NOMO-1 treated with dmso at 0.1 percent for 144 hours (cell line): Measurements from ENCODE around the gene YEATS4.

Experiments
- DNase-seq: peaks from one replicate; lab custom pipeline; 2025; ENCODE audit not compliant: unreplicated experiment; lab: John Stamatoyannopoulos, UW

YEATS4 gene

GRCh38 chr12:69341328-69341727 lies 18.2 kb upstream of the YEATS4 start:
- DNase-seq, result peak; percentile 66

GRCh38 chr12:69342421-69342820 lies 17.1 kb upstream of the YEATS4 start:
- no peak for DNase-seq

- DNase-seq, result peak; percentile 39
Observed at GRCh38 chr12:69343357-69343756, 16.2 kb upstream of the YEATS4 start.

GRCh38 chr12:69343885-69344612 lies 15.5 kb upstream of the YEATS4 start:
- DNase-seq, result no peak

- no peak for DNase-seq
Observed at GRCh38 chr12:69345077-69345476, 14.5 kb upstream of the YEATS4 start.

- DNase-seq, result no peak
Observed at GRCh38 chr12:69345742-69346141, 13.8 kb upstream of the YEATS4 start.

- peak; percentile 91 for DNase-seq
Observed at GRCh38 chr12:69348162-69348938, 11.2 kb upstream of the YEATS4 start, which contains the start of gene LYZ. TSS of gene LYZ (plus strand) at chr12:69348381. CDS start at chr12:69348409, 28 bp downstream.

GRCh38 chr12:69350002-69350626 lies 9.4 kb upstream of the YEATS4 start:
- no peak for DNase-seq

- DNase-seq, result no peak
Observed at GRCh38 chr12:69350777-69351176, 8.8 kb upstream of the YEATS4 start.

- DNase-seq, result no peak
Observed at GRCh38 chr12:69351462-69352236, 7.9 kb upstream of the YEATS4 start.

GRCh38 chr12:69352904-69353303 lies 6.6 kb upstream of the YEATS4 start:
- no peak for DNase-seq

GRCh38 chr12:69354172-69354555 lies 5.4 kb upstream of the YEATS4 start:
- DNase-seq, result no peak

GRCh38 chr12:69354556-69355187 lies 4.9 kb upstream of the YEATS4 start:
- peak; percentile 76 for DNase-seq

- no peak for DNase-seq
Observed at GRCh38 chr12:69355363-69356028, 4.0 kb upstream of the YEATS4 start.

- no peak for DNase-seq
Observed at GRCh38 chr12:69360348-69360672, 767 bp downstream of the YEATS4 start.

GRCh38 chr12:69366796-69367195 lies 7.3 kb downstream of the YEATS4 start:
- DNase-seq, result no peak

- DNase-seq, result no peak
Observed at GRCh38 chr12:69368171-69368570, 8.6 kb downstream of the YEATS4 start.

- no peak for DNase-seq
Observed at GRCh38 chr12:69383074-69383473, 23.5 kb downstream of the YEATS4 start.

GRCh38 chr12:69385038-69385437 lies 25.5 kb downstream of the YEATS4 start:
- no peak for DNase-seq

GRCh38 chr12:69386921-69387320 lies 27.4 kb downstream of the YEATS4 start:
- DNase-seq, result no peak
